Stimulated activated naive CD8-positive, alpha-beta T cell treated with anti-CD3 and anti-CD28 coated beads, Interleukin-15, Interleukin-2, amounts not matched to agents 100 ng/mL and 50 ng/mL, for 24 hours (primary cell): Measurements from ENCODE around the gene PATE1.
"Not testable (repeated sequence)": the region's sequence is repeated elsewhere in the genome, so short reads cannot be mapped to it uniquely, and the experiment has no call there.

Experiments
- H3K27ac Mint-ChIP-seq: one replicate; pipeline ENCODE4 v1.8.0; 2021; ENCODE audit warnings: mild to moderate bottlenecking, mixed read lengths
- H3K27me3 Mint-ChIP-seq: one replicate; pipeline ENCODE4 v1.8.0; 2021; ENCODE audit warnings: mixed read lengths
- H3K36me3 Mint-ChIP-seq: one replicate; pipeline ENCODE4 v1.8.0; 2021; ENCODE audit warnings: low read depth, mixed read lengths
- H3K4me1 Mint-ChIP-seq: one replicate; pipeline ENCODE4 v1.8.0; 2021; ENCODE audit warnings: low read depth, mixed read lengths
- H3K4me3 Mint-ChIP-seq: one replicate; pipeline ENCODE4 v1.8.0; 2021; ENCODE audit warnings: mild to moderate bottlenecking, mixed read lengths
- H3K9me3 Mint-ChIP-seq: one replicate; pipeline ENCODE4 v1.8.0; 2021; ENCODE audit warnings: mixed read lengths

The PATE1 gene

GRCh38 chr11:125745979-125746378 lies at the start of gene PATE1:
TSS of gene PATE1 (plus strand) at chr11:125746279. CDS start at chr11:125746305, 26 bp downstream.
- Mint-ChIP-seq H3K9me3 (no peaks in the 10 kb centered on the region), H3K27ac (no peak within 1 kb of the TSS)

GRCh38 chr11:125701018-125701610 lies 45.0 kb upstream of the PATE1 start:
- Mint-ChIP-seq H3K4me3 (no peak overlapping the region), H3K4me1 (no peaks in the 10 kb centered on the region), H3K27ac (no peak overlapping the region), H3K36me3 (no peaks in the 10 kb centered on the region), H3K9me3 (no peaks in the 10 kb centered on the region), H3K27me3 (peaks cover 14% of the 10 kb centered on the region)

More at GRCh38 chr11:125745979-125746378, at the start of gene PATE1:
- Mint-ChIP-seq H3K4me1 (no peaks in the 10 kb centered on the region), H3K4me3 (no peak within 1 kb of the TSS), H3K36me3 (no peaks in the 10 kb centered on the region), H3K27me3 (peaks cover 15% of the 10 kb centered on the region)

- Mint-ChIP-seq H3K27me3 (peaks cover 18% of the 10 kb centered on the region), H3K4me1 (no peaks in the 10 kb centered on the region), H3K4me3 (no peak overlapping the region), H3K27ac (no peak overlapping the region), H3K9me3 (no peaks in the 10 kb centered on the region), H3K36me3 (no peaks in the 10 kb centered on the region)
Observed at GRCh38 chr11:125701858-125702621, 44.0 kb upstream of the PATE1 start.

GRCh38 chr11:125704686-125705085 lies 41.4 kb upstream of the PATE1 start:
- not testable (repeated sequence) for H3K27ac Mint-ChIP-seq, H3K9me3 Mint-ChIP-seq, H3K4me3 Mint-ChIP-seq, H3K36me3 Mint-ChIP-seq, H3K4me1 Mint-ChIP-seq
- H3K27me3 Mint-ChIP-seq: peaks cover 15% of the 10 kb centered on the region

GRCh38 chr11:125720781-125721180 lies 25.3 kb upstream of the PATE1 start:
- no peaks in the 10 kb centered on the region for H3K36me3 Mint-ChIP-seq
- H3K4me3 Mint-ChIP-seq: no peak overlapping the region
- H3K9me3 Mint-ChIP-seq: no peaks in the 10 kb centered on the region
- H3K4me1 Mint-ChIP-seq: no peaks in the 10 kb centered on the region
- H3K27ac Mint-ChIP-seq: no peak overlapping the region
- H3K27me3 Mint-ChIP-seq: peaks cover 8% of the 10 kb centered on the region

GRCh38 chr11:125724125-125724524 lies 22.0 kb upstream of the PATE1 start:
- Mint-ChIP-seq H3K36me3 (no peaks in the 10 kb centered on the region), H3K27ac (no peak overlapping the region), H3K27me3 (peaks cover 11% of the 10 kb centered on the region), H3K9me3 (no peaks in the 10 kb centered on the region), H3K4me1 (no peaks in the 10 kb centered on the region), H3K4me3 (no peak overlapping the region)

- Mint-ChIP-seq H3K4me1 (no peaks in the 10 kb centered on the region), H3K27ac (no peak overlapping the region), H3K4me3 (no peak overlapping the region), H3K27me3 (peaks cover 18% of the 10 kb centered on the region), H3K9me3 (no peaks in the 10 kb centered on the region), H3K36me3 (no peaks in the 10 kb centered on the region)
Observed at GRCh38 chr11:125728969-125729368, 17.1 kb upstream of the PATE1 start.

- peaks cover 12% of the 10 kb centered on the region for H3K9me3 Mint-ChIP-seq
- peaks cover 6% of the 10 kb centered on the region for H3K27me3 Mint-ChIP-seq
- H3K4me1 Mint-ChIP-seq: no peaks in the 10 kb centered on the region
- no peaks in the 10 kb centered on the region for H3K36me3 Mint-ChIP-seq
- no peak overlapping the region for H3K27ac Mint-ChIP-seq
- H3K4me3 Mint-ChIP-seq: no peak overlapping the region
Observed at GRCh38 chr11:125740617-125741016, 5.5 kb upstream of the PATE1 start.

- Mint-ChIP-seq H3K27me3 (peaks cover 6% of the 10 kb centered on the region), H3K4me3 (no peak overlapping the region), H3K36me3 (no peaks in the 10 kb centered on the region), H3K9me3 (no peaks in the 10 kb centered on the region), H3K4me1 (no peaks in the 10 kb centered on the region), H3K27ac (no peak overlapping the region)
Observed at GRCh38 chr11:125743681-125744080, 2.4 kb upstream of the PATE1 start.

GRCh38 chr11:125750629-125751028 lies 4.5 kb downstream of the PATE1 start:
- Mint-ChIP-seq H3K27me3 (peaks cover 24% of the 10 kb centered on the region), H3K27ac (no peak overlapping the region), H3K4me3 (no peak overlapping the region), H3K4me1 (no peaks in the 10 kb centered on the region), H3K9me3 (no peaks in the 10 kb centered on the region), H3K36me3 (no peaks in the 10 kb centered on the region)

GRCh38 chr11:125756050-125756449 lies 10.0 kb downstream of the PATE1 start:
- Mint-ChIP-seq H3K4me3 (no peak overlapping the region), H3K4me1 (no peaks in the 10 kb centered on the region), H3K27ac (no peak overlapping the region), H3K36me3 (no peaks in the 10 kb centered on the region), H3K27me3 (peaks cover 20% of the 10 kb centered on the region), H3K9me3 (peaks cover 9% of the 10 kb centered on the region)

GRCh38 chr11:125762445-125762844 lies 16.4 kb downstream of the PATE1 start:
- Mint-ChIP-seq H3K27me3 (peaks cover 15% of the 10 kb centered on the region), H3K4me1 (no peaks in the 10 kb centered on the region), H3K27ac (no peak overlapping the region), H3K9me3 (peaks cover 4% of the 10 kb centered on the region), H3K36me3 (no peaks in the 10 kb centered on the region), H3K4me3 (no peak overlapping the region)

GRCh38 chr11:125763483-125763882 lies 17.4 kb downstream of the PATE1 start:
- Mint-ChIP-seq H3K4me3 (no peak overlapping the region), H3K9me3 (no peaks in the 10 kb centered on the region), H3K27me3 (peaks cover 18% of the 10 kb centered on the region), H3K4me1 (no peaks in the 10 kb centered on the region), H3K36me3 (no peaks in the 10 kb centered on the region), H3K27ac (no peak overlapping the region)

- Mint-ChIP-seq H3K27ac (no peak overlapping the region), H3K27me3 (peaks cover 18% of the 10 kb centered on the region), H3K36me3 (no peaks in the 10 kb centered on the region), H3K4me1 (no peaks in the 10 kb centered on the region), H3K4me3 (no peak overlapping the region), H3K9me3 (no peaks in the 10 kb centered on the region)
Observed at GRCh38 chr11:125766251-125766650, 20.2 kb downstream of the PATE1 start.

GRCh38 chr11:125768336-125769046 lies 22.4 kb downstream of the PATE1 start:
- Mint-ChIP-seq H3K4me1 (no peaks in the 10 kb centered on the region), H3K9me3 (no peaks in the 10 kb centered on the region), H3K4me3 (no peak overlapping the region), H3K36me3 (no peaks in the 10 kb centered on the region), H3K27ac (no peak overlapping the region), H3K27me3 (peaks cover 24% of the 10 kb centered on the region)
